ENCODE results near the gene RAD51AP1.

The RAD51AP1 gene

DNA sequence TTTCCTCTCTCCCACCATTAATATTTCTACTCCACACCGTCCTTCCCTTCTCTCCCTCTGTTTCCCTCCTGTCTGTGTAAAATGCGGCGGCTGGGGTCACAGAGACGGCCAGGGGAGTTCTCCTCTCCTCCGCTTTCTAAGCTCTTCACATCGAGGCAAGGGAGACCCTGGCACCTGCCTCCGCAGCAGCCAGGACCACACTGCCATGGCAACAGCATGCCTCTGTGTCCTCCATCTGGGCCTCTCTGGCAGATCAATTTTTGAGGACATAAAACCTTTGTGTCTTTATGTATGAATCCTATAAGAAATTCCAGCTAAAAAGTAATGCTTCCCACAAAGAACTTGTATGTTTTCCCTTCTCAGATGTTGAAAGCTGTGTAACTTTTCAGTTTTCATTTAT lies 64.7 kb downstream of the RAD51AP1 start:
- no peak for DNase-seq

DNA sequence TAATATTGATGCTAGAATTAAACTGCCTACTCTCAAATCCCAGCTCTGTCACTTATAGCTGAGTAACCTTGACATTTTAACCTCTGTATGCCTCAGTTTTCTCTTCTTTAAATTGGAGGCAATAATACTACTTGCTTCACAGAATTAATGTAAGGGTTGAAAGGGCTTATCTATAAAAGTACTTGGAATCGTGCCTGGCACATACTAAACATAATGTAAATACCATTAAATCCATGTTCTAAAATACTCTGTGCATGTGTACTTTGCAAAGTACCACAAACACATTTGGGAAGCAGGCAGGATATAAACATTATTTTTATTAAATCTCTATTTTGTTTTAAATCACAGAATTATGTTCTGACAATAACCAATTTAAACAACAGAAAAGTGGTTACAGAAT lies 65.3 kb downstream of the RAD51AP1 start:
- no peak for DNase-seq

DNA sequence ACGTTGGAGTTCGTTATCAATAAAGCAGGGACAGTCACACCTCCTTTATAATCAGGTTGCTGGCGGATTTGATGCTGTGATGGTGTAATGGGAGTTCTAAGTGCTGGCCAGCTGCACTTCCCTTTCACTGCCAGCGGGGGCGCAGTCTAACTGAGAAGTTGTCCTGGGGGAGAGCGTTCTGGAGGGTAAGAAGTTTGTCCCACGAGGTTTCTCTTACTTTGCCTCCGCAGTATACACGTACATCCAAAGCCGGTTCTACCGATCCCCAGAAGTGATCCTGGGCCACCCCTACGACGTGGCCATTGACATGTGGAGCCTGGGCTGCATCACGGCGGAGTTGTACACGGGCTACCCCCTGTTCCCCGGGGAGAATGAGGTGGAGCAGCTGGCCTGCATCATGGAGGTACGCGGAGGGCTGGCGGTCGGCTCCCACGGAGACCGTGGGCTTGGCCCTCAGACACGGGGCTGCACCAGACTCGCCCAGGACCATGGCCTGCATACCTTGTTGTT lies 66.0 kb downstream of the RAD51AP1 start:
- DNase-seq: peak; percentile 65

DNA sequence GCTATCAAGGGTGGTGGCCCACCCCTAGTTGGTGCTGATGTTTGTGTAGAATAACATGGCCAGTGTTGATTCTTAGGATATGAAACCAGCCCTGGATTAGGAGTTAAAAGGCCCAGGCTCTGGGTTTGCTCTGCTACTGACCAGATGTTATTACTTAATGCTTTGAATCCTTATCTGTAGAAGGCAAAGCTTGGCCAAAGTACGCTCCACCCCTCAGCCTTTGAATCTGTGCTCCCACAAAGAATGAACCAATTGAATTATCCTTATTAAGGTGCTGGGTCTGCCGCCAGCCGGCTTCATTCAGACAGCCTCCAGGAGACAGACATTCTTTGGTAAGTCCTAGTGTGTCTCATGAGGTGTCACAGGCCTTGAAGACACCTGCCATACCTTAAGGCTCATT lies 68.4 kb downstream of the RAD51AP1 start:
- no peak for DNase-seq

DNA sequence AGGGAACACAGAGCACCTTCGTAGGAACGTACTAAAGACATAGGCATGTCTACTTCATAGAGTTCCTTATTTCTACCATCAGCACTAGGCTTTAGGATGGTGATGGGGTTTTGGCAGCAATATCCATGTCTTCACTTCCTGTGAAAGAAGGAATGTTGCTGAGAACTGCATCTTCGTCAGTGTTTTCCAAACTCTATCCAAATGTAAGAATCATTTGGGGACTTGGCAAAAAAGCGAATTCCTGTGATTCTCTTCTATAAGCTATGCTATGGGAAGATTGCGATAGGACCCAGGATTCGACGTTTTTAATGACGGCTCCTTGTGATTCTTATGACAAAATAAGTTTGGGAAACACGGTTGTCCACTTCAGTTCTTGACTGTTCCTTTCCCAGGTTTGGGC lies 70.4 kb downstream of the RAD51AP1 start:
- no peak for DNase-seq
